CD4-positive, alpha-beta T cell (primary cell): ENCODE data around the gene KCTD14. TPM values are rescaled to one million over a fixed set of nuclear protein-coding genes. Genes with fewer than 3 reads are reported as not detected.

Experiments
- ATAC-seq: fragments of 200-7000 bp; cut with Tn5 transposase; one replicate; pipeline ENCODE4 v1.10.0; 2022; ENCODE audit warnings: mild to moderate bottlenecking; ENCODE audit not compliant: poor library complexity
- CTCF ChIA-PET: fragments of 350-600 bp; sonication (Branson Sonifier 250); formaldehyde crosslinking; loops from one replicate; lab custom pipeline; 2021; ENCODE audit warnings: antibody characterized with exemption, inconsistent platforms; lab: Charles Lee
- POLR2A ChIA-PET: fragments of 350-600 bp; sonication (Branson Sonifier 250); formaldehyde crosslinking; loops from one replicate; lab custom pipeline; 2021; ENCODE audit warnings: antibody characterized with exemption, inconsistent platforms; lab: Charles Lee
- DNase-seq, 14 experiments: peaks; one replicate each; pipeline ENCODE4 v3.0.0-alpha.2; 2013 to 2020; ENCODE audit warnings: mixed read lengths in 2 of 14
- H3K27ac ChIP-seq, 2 donors: one replicate each; pipeline versions ENCODE4 v1.5.1 to v1.7.0; 2013; ENCODE audit warnings: low read length in 2 of 2, low read depth in 1 of 2, mild to moderate bottlenecking in 1 of 2
- H3K27me3 ChIP-seq, 2 experiments: 1 replicate in 1 of 2; 2 replicates in 1 of 2; pipeline versions ENCODE4 v1.6.1 to v1.7.0; 2013; ENCODE audit warnings: low read length in 2 of 2, control low read depth in 1 of 2, mild to moderate bottlenecking in 1 of 2, moderate library complexity in 1 of 2; ENCODE audit not compliant: insufficient read depth in 2 of 2, control insufficient read depth in 1 of 2
- H3K36me3 ChIP-seq: one replicate; pipeline ENCODE4 v1.6.1; 2013; ENCODE audit warnings: low read length, control low read depth; ENCODE audit not compliant: insufficient read depth
- H3K4me1 ChIP-seq: one replicate; pipeline ENCODE4 v1.6.1; 2013; ENCODE audit warnings: low read length, control low read depth; ENCODE audit not compliant: insufficient read depth
- H3K4me3 ChIP-seq: one replicate; pipeline ENCODE4 v1.5.1; 2013; ENCODE audit warnings: mild to moderate bottlenecking, low read length, moderate library complexity
- H3K9me3 ChIP-seq, 2 experiments: 1 replicate in 1 of 2; 2 replicates in 1 of 2; pipeline versions ENCODE4 v1.6.1 to v1.7.0; 2013; ENCODE audit warnings: low read length in 2 of 2, mild to moderate bottlenecking in 2 of 2, control low read depth in 1 of 2, moderate library complexity in 1 of 2; ENCODE audit not compliant: control insufficient read depth in 1 of 2, insufficient read depth in 1 of 2
- H3K27ac Mint-ChIP-seq: one replicate; pipeline ENCODE4 v1.8.0; 2020; ENCODE audit warnings: mixed read lengths
- H3K27me3 Mint-ChIP-seq: one replicate; pipeline ENCODE4 v1.8.0; 2021; ENCODE audit warnings: mixed read lengths
- H3K36me3 Mint-ChIP-seq: one replicate; pipeline ENCODE4 v1.8.0; 2021; ENCODE audit warnings: low read depth, mixed read lengths
- H3K4me1 Mint-ChIP-seq: one replicate; pipeline ENCODE4 v1.8.0; 2021; ENCODE audit warnings: low read depth, mixed read lengths
- H3K4me3 Mint-ChIP-seq: one replicate; pipeline ENCODE4 v1.8.0; 2020; ENCODE audit warnings: mild to moderate bottlenecking, mixed read lengths
- H3K9me3 Mint-ChIP-seq: one replicate; pipeline ENCODE4 v1.8.0; 2020; ENCODE audit warnings: mixed read lengths
- intact Hi-C, 2 experiments: fragments of 100-400 bp; cut with DNase I in 1 of 2; cut with micrococcal nuclease in 1 of 2; formaldehyde crosslinking; loops; one replicate each; pipeline versions ENCODE4 v1.15.1 to v1.9.0; 2023 to 2025; cut with DNase I, micrococcal nuclease
- total RNA-seq, 174 experiments: library from RNA in 2 of 174; stranded (reverse) in 2 of 174; gene quantifications; one replicate each; pipeline ENCODE4 v1.2.3 and lab custom pipeline; 2021 to 2026
- TF ChIP-seq, protein P1 (sequence below): fragments of 200-600 bp; IDR thresholded peaks from one replicate; pipeline ENCODE4 v1.8.0; 2022; ENCODE audit warnings: antibody characterized with exemption, mild to moderate bottlenecking

Gene KCTD14
- total RNA-seq, 2 experiments from 2014 or later = 0.34 TPM; not detected in 1

DNA sequence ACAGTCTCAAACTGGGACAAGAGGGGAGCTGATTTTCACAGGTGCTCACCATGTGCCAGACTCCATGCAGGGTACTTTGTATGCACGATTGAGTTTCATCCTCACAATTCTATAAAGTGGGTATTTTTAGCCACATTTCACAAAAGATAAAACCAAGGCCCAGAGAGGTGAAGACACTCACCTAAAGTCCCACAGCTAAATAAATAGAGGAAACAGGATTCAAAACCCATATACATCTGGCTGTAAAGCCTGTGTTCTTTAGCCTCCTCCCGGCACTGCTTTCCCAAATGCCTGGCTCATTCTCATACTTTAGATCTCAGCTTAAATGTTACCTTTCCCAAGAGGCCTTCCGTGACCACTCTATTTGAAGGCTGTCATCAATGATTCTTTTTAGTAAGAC is 13.2 kb upstream of the KCTD14 start:
- H3K36me3 Mint-ChIP-seq = no peaks in the 10 kb centered on the region
- Histone ChIP-seq H3K9me3 (no peaks in the 10 kb centered on the region), H3K27me3 (no peaks in the 10 kb centered on the region), H3K36me3 (no peaks in the 10 kb centered on the region), H3K27ac (no peak overlapping the region), H3K4me1 (peaks cover 6% of the 10 kb centered on the region), H3K4me3 (no peak overlapping the region)
- no peak overlapping the region for H3K27ac Mint-ChIP-seq
- DNase-seq = no peak
- intact Hi-C loops = no loop called here
- peaks cover 10% of the 10 kb centered on the region for H3K4me1 Mint-ChIP-seq
- TF ChIP-seq, protein P1, sequence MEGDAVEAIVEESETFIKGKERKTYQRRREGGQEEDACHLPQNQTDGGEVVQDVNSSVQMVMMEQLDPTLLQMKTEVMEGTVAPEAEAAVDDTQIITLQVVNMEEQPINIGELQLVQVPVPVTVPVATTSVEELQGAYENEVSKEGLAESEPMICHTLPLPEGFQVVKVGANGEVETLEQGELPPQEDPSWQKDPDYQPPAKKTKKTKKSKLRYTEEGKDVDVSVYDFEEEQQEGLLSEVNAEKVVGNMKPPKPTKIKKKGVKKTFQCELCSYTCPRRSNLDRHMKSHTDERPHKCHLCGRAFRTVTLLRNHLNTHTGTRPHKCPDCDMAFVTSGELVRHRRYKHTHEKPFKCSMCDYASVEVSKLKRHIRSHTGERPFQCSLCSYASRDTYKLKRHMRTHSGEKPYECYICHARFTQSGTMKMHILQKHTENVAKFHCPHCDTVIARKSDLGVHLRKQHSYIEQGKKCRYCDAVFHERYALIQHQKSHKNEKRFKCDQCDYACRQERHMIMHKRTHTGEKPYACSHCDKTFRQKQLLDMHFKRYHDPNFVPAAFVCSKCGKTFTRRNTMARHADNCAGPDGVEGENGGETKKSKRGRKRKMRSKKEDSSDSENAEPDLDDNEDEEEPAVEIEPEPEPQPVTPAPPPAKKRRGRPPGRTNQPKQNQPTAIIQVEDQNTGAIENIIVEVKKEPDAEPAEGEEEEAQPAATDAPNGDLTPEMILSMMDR = no peak
- CTCF ChIA-PET = interaction anchor here (2.7 kb wide), 1 partner anchor 10 kb away, joined by 11 read pairs; no protein-coding TSS in a partner anchor
- POLR2A ChIA-PET = no interaction called here
- peaks cover 6% of the 10 kb centered on the region for H3K27me3 Mint-ChIP-seq
- no peaks in the 10 kb centered on the region for H3K9me3 Mint-ChIP-seq
- H3K4me3 Mint-ChIP-seq = no peak overlapping the region
- ATAC-seq = no peak

DNA sequence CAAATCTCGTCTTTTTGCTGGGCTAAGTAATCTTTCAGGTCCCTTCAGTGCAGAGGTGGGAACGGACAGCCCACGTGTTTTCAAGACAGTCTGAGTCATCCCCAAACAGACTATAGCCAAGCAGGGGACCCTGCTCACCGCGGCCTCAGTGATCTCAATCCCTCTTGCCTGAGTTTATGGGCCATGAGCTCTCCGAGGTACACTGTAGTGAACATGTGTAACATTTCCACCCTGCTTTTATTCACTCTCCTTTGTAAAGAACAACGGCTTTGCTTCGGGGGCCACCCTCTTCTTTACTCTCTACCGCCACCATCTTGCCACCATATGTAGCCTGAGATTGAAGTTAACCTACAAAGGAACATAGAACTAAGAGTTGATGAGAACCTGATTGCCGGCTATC is 11.5 kb upstream of the KCTD14 start:
- Mint-ChIP-seq H3K4me3 (no peak overlapping the region), H3K36me3 (no peaks in the 10 kb centered on the region), H3K4me1 (peaks cover under 1% of the 10 kb centered on the region), H3K9me3 (no peaks in the 10 kb centered on the region), H3K27ac (no peak overlapping the region), H3K27me3 (peaks cover 6% of the 10 kb centered on the region)
- Histone ChIP-seq H3K27ac (no peak overlapping the region), H3K9me3 (no peaks in the 10 kb centered on the region), H3K4me1 (peaks cover 1% of the 10 kb centered on the region), H3K27me3 (no peaks in the 10 kb centered on the region), H3K4me3 (no peak overlapping the region), H3K36me3 (no peaks in the 10 kb centered on the region)
- TF ChIP-seq, protein P1 = no peak
- ChIA-PET POLR2A (no interaction called here), CTCF (no interaction called here)
- DNase-seq = no peak
- ATAC-seq = no peak
- intact Hi-C loops = no loop called here

DNA sequence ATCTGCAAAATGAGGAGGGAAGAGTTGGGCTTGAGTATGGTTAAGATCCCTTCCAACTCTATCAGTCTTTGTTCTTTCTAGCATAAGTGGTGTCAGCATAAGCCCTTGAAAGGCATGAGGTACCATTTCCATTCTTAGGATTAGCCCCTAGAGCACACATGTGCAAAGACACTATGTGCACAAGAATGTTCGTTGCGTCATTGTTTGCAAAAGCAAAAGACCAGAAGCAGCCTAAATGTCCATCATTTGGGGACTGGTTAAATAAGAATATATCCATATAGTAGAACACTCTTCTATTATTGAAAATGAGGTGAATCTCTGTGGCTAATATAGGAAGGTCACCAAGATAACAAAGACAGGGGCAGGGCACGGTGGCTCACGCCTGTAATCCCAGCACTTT is 10.0 kb upstream of the KCTD14 start:
- Histone ChIP-seq H3K36me3 (no peaks in the 10 kb centered on the region), H3K4me1 (no peaks in the 10 kb centered on the region), H3K27ac (no peak overlapping the region), H3K27me3 (no peaks in the 10 kb centered on the region), H3K9me3 (no peaks in the 10 kb centered on the region), H3K4me3 (no peak overlapping the region)
- no peak overlapping the region for H3K27ac Mint-ChIP-seq
- H3K4me1 Mint-ChIP-seq = no peaks in the 10 kb centered on the region
- POLR2A ChIA-PET = no interaction called here
- ATAC-seq = no peak
- intact Hi-C loops = no loop called here
- H3K36me3 Mint-ChIP-seq = no peaks in the 10 kb centered on the region
- TF ChIP-seq, protein P1 = no peak
- H3K27me3 Mint-ChIP-seq = peaks cover 6% of the 10 kb centered on the region
- no peak for DNase-seq
- CTCF ChIA-PET = no interaction called here
- no peak overlapping the region for H3K4me3 Mint-ChIP-seq
- H3K9me3 Mint-ChIP-seq = no peaks in the 10 kb centered on the region
